Ascending aorta (tissue), 2 donors: ENCODE results near the gene KHNYN. TPM values are rescaled to one million over a fixed set of nuclear protein-coding genes. Genes with fewer than 3 reads are reported as not detected.

ENCODE experiments used
- DNase-seq, 2 donors: peaks; one replicate each; pipeline ENCODE4 v3.0.0-alpha.2; 2019; ENCODE audit warnings: low spot score in 2 of 2
- H3K27ac ChIP-seq, 2 donors: fragments of 200-600 bp; sonication (generic); one replicate each; pipeline ENCODE4 v1.5.1; 2016 to 2017; ENCODE audit warnings: mild to moderate bottlenecking in 1 of 2
- H3K27me3 ChIP-seq: fragments of 200-600 bp; sonication (generic); one replicate; pipeline ENCODE4 v1.5.1; 2017
- H3K36me3 ChIP-seq, 2 donors: fragments of 200-600 bp; sonication (generic); one replicate each; pipeline ENCODE4 v1.5.1; 2016
- H3K4me1 ChIP-seq, 2 donors: fragments of 200-600 bp; sonication (generic); one replicate each; pipeline ENCODE4 v1.5.1; 2016 to 2017; ENCODE audit warnings: mild to moderate bottlenecking in 1 of 2
- H3K4me3 ChIP-seq, 2 donors: fragments of 200-600 bp; sonication (generic); one replicate each; pipeline ENCODE4 v1.5.1; 2016 to 2017; ENCODE audit warnings: mild to moderate bottlenecking in 1 of 2
- H3K9me3 ChIP-seq, 2 donors: fragments of 200-600 bp; sonication (generic); one replicate each; pipeline ENCODE4 v1.5.1; 2016
- CTCF ChIP-seq, 3 experiments: fragments of 200-600 bp in 2 of 3; fragments of 450-650 bp in 1 of 3; sonication (generic) in 2 of 3; IDR thresholded peaks; one replicate each; pipeline ENCODE4 v1.5.1; 2016 to 2019; ENCODE audit warnings: antibody characterized with exemption in 3 of 3, mild to moderate bottlenecking in 1 of 3, moderate library complexity in 1 of 3
- intact Hi-C: fragments of 100-400 bp; cut with DNase I; formaldehyde crosslinking; loops from one replicate; pipeline ENCODE4 v1.15.1; 2023
- total RNA-seq: library from RNA; depleted of rRNA; stranded (reverse); fragments of >200 nt; gene quantifications from one replicate; pipeline ENCODE4 v1.1.0, GENCODE V29; 2016

KHNYN gene
- total RNA-seq, 1 donor from 2014 or later: 70.4 TPM

GRCh38 chr14:24427537-24428508, 1.9 kb upstream of the KHNYN start:
- TF ChIP-seq CTCF (IDR thresholded peaks at IDR 0.05): no peak
- Histone ChIP-seq H3K27me3 (no peaks in the 10 kb centered on the region), H3K27ac (no peak overlapping the region), H3K9me3 (no peaks in the 10 kb centered on the region), H3K4me1 (peaks cover 5 to 23% of the 10 kb centered on the region in 2 donors), H3K4me3 (no peak overlapping the region), H3K36me3 (peaks cover 8 to 10% of the 10 kb centered on the region in 2 donors)
- intact Hi-C loops: loop anchor here (2.0 kb wide), 1 partner anchor 29 kb away; the partner anchor contains the start of gene NYNRIN
- peak in 1 of 2 donors; percentile 65 for DNase-seq

GRCh38 chr14:24428628-24429394, 943 bp upstream of the KHNYN start:
- Histone ChIP-seq H3K9me3 (no peaks in the 10 kb centered on the region), H3K27me3 (no peaks in the 10 kb centered on the region), H3K27ac (peak overlapping the region; percentile 88 to 96), H3K4me3 (peak overlapping the region; percentile 78 to 92), H3K36me3 (peaks cover 18% of the 10 kb centered on the region in 2 donors), H3K4me1 (peaks cover 5 to 23% of the 10 kb centered on the region in 2 donors)
- no peak for TF ChIP-seq CTCF (IDR thresholded peaks at IDR 0.05)
- intact Hi-C loops: loop anchor here (1.0 to 2.0 kb wide), 2 partner anchors 13 to 30 kb away; partner anchors contain the start of genes NYNRIN and SDR39U1
- peak in 1 of 2 donors; percentile 69 for DNase-seq

GRCh38 chr14:24430143-24430681, 458 bp downstream of the KHNYN start:
- H3K9me3 ChIP-seq: no peaks in the 10 kb centered on the region
- H3K4me3 ChIP-seq: peak overlapping the region; percentile 78 to 92
- H3K27ac ChIP-seq: peak overlapping the region; percentile 88 to 96
- H3K36me3 ChIP-seq: peaks cover 24 to 28% of the 10 kb centered on the region in 2 donors
- intact Hi-C loops: loop anchor here (1.0 to 10.0 kb wide), 3 partner anchors 64 to 1065 kb away; partner anchors contain the start of genes EFS and TINF2
- no peaks in the 10 kb centered on the region for H3K27me3 ChIP-seq
- DNase-seq: peak in 1 of 2 donors; percentile 90
- no peak for TF ChIP-seq CTCF (IDR thresholded peaks at IDR 0.05)
- H3K4me1 ChIP-seq: peaks cover 5 to 23% of the 10 kb centered on the region in 2 donors

DNA sequence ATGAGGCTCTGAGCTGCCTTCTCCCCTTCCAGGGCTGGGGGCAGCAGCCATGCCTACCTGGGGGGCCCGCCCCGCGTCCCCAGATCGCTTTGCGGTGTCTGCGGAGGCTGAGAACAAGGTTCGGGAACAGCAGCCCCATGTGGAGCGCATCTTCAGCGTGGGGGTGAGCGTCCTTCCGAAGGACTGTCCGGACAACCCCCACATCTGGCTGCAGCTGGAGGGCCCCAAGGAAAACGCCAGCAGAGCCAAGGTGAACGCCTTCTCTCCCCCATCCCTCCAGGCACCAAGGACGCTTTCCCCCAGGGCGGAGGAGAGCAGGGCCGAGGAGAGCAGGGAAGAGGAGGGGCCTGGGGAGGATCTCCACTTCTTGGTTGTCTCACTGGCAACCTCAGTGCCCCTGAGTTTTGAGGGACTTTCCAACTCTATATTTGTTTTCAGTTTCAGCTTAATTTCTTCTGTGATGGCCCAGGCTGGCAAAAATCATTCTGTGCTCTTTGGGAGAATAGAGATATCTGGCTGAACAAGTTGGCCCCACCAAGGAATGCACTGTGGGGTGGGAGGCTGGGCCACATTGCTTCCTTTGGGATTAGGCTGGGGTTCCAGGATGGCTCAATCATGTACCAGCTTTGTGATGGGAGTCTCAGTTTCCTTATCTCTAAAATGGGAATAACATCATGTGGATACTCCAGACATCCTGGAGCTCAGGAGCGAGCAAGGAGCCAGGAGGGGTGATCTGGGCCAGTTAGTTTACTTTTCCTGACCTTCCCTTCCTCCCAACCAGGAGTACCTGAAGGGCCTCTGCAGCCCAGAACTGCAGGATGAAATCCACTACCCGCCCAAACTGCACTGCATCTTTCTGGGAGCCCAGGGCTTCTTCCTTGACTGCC, 1.2 kb downstream of the KHNYN start:
- intact Hi-C loops: loop anchor here (1.0 to 10.0 kb wide), 3 partner anchors 65 to 1066 kb away; partner anchors contain the start of genes EFS and TINF2
- Histone ChIP-seq H3K27ac (peak overlapping the region; percentile 88 to 96), H3K4me1 (peaks cover 5 to 23% of the 10 kb centered on the region in 2 donors), H3K36me3 (peaks cover 26 to 31% of the 10 kb centered on the region in 2 donors), H3K27me3 (no peaks in the 10 kb centered on the region), H3K4me3 (peak overlapping the region; percentile 78 to 92), H3K9me3 (no peaks in the 10 kb centered on the region)
- peak in 1 of 2 donors; percentile 66 for DNase-seq
- TF ChIP-seq CTCF (IDR thresholded peaks at IDR 0.05): no peak
